OCI-LY3 (cell line): Measurements from ENCODE around the gene AGAP1.

Experiments
- H2AFZ ChIP-seq: fragments of 200-600, 300-600 bp; shearing (Covaris generic); 2 replicates; pipeline ENCODE4 v1.6.0; 2014; ENCODE audit warnings: antibody characterized with exemption, low read depth, low read length
- H3K27ac ChIP-seq: fragments of 200-600, 300-600 bp; sonication (generic); 2 replicates; pipeline ENCODE4 v1.5.1; 2014; ENCODE audit warnings: mild to moderate bottlenecking, low read length, moderate library complexity, mixed read lengths
- H3K27me3 ChIP-seq: fragments of 200-600, 300-600 bp; sonication (generic); 2 replicates; pipeline ENCODE4 v1.6.1; 2014; ENCODE audit warnings: low read depth, low read length, mixed read lengths
- H3K36me3 ChIP-seq: fragments of 200-600, 300-600 bp; sonication (generic); replicated peaks from 2 replicates; pipeline ENCODE3; 2014; ENCODE audit warnings: low read depth, low read length, mixed read lengths
- H3K4me1 ChIP-seq: fragments of 300-600, 200-600 bp; sonication (generic); 2 replicates; pipeline ENCODE4 v1.6.1; 2014; ENCODE audit warnings: low read length, mixed read lengths
- H3K4me2 ChIP-seq: fragments of 200-600, 300-600 bp; sonication (generic); 2 replicates; pipeline ENCODE4 v1.6.1; 2014; ENCODE audit warnings: low read length, mixed read lengths
- H3K4me3 ChIP-seq: fragments of 300-600, 200-600 bp; sonication (generic); 2 replicates; pipeline ENCODE4 v1.5.1; 2014; ENCODE audit warnings: antibody characterized with exemption, mild to moderate bottlenecking, low read length, moderate library complexity
- H3K79me2 ChIP-seq: fragments of 300-600, 200-600 bp; shearing (Covaris generic); 2 replicates; pipeline ENCODE4 v1.6.1; 2014; ENCODE audit warnings: mild to moderate bottlenecking, low read length, mixed read lengths
- H3K9ac ChIP-seq: fragments of 300-600, 200-600 bp; shearing (Covaris generic); 2 replicates; pipeline ENCODE4 v1.6.0; 2014; ENCODE audit warnings: mild to moderate bottlenecking, low read length, moderate library complexity
- H3K9me3 ChIP-seq: fragments of 200-600, 300-600 bp; shearing (Covaris generic); 2 replicates; pipeline ENCODE4 v1.6.1; 2014; ENCODE audit warnings: low read length, mixed read lengths; ENCODE audit not compliant: insufficient read depth
- H4K20me1 ChIP-seq: fragments of 200-600, 300-600 bp; sonication (generic); 2 replicates; pipeline ENCODE4 v1.6.1; 2016; ENCODE audit warnings: low read length, mixed read lengths; ENCODE audit not compliant: insufficient read depth
- CTCF ChIP-seq: fragments of 200-600, 300-600 bp; sonication (generic); IDR thresholded peaks from 2 replicates; pipeline ENCODE4 v1.5.1; 2014; ENCODE audit warnings: antibody characterized with exemption, low read length, low read depth
- EZH2phosphoT487 ChIP-seq: fragments of 200-600 bp; shearing (Covaris generic); IDR thresholded peaks from 2 replicates; pipeline ENCODE4 v1.6.1; 2018; ENCODE audit warnings: antibody characterized with exemption, mixed run types, low read depth

AGAP1 gene

GRCh38 chr2:235829726-235830125 is 335.9 kb downstream of the AGAP1 start:
- no peak overlapping the region for H3K4me3 ChIP-seq
- H4K20me1 ChIP-seq, result no peaks in the 10 kb centered on the region
- TF ChIP-seq CTCF, result no peak
- no peak for TF ChIP-seq EZH2phosphoT487

GRCh38 chr2:235831755-235832154 is 337.9 kb downstream of the AGAP1 start:
- H3K27me3 ChIP-seq, result no peaks in the 10 kb centered on the region
- H3K27ac ChIP-seq, result no peak overlapping the region
- no peak overlapping the region for H3K4me2 ChIP-seq
- no peaks in the 10 kb centered on the region for H3K9me3 ChIP-seq
- H3K36me3 ChIP-seq, result no peaks in the 10 kb centered on the region
- H4K20me1 ChIP-seq, result no peaks in the 10 kb centered on the region
- TF ChIP-seq CTCF (no peak), EZH2phosphoT487 (no peak)
- no peak overlapping the region for H3K4me3 ChIP-seq
- H3K4me1 ChIP-seq, result no peaks in the 10 kb centered on the region
- H3K9ac ChIP-seq, result no peak overlapping the region
- H2AFZ ChIP-seq, result no peak overlapping the region
- no peaks in the 10 kb centered on the region for H3K79me2 ChIP-seq

More at GRCh38 chr2:235829726-235830125, 335.9 kb downstream of the AGAP1 start:
- no peak overlapping the region for H3K4me2 ChIP-seq
- no peaks in the 10 kb centered on the region for H3K27me3 ChIP-seq
- no peak overlapping the region for H2AFZ ChIP-seq
- no peaks in the 10 kb centered on the region for H3K4me1 ChIP-seq
- H3K79me2 ChIP-seq, result no peaks in the 10 kb centered on the region
- H3K9me3 ChIP-seq, result no peaks in the 10 kb centered on the region
- H3K36me3 ChIP-seq, result no peaks in the 10 kb centered on the region
- no peak overlapping the region for H3K27ac ChIP-seq
- no peak overlapping the region for H3K9ac ChIP-seq

- H3K27ac ChIP-seq, result no peak overlapping the region
- no peak overlapping the region for H2AFZ ChIP-seq
- no peaks in the 10 kb centered on the region for H3K79me2 ChIP-seq
- no peaks in the 10 kb centered on the region for H3K4me1 ChIP-seq
- H3K4me3 ChIP-seq, result no peak overlapping the region
- no peaks in the 10 kb centered on the region for H3K9me3 ChIP-seq
- TF ChIP-seq CTCF (no peak), EZH2phosphoT487 (no peak)
- H3K27me3 ChIP-seq, result no peaks in the 10 kb centered on the region
- no peak overlapping the region for H3K4me2 ChIP-seq
- no peaks in the 10 kb centered on the region for H4K20me1 ChIP-seq
- no peak overlapping the region for H3K9ac ChIP-seq
- H3K36me3 ChIP-seq, result no peaks in the 10 kb centered on the region
Measured at GRCh38 chr2:235832941-235833340, 339.1 kb downstream of the AGAP1 start.

GRCh38 chr2:235833971-235834620 is 340.3 kb downstream of the AGAP1 start:
- no peaks in the 10 kb centered on the region for H3K27me3 ChIP-seq
- H3K4me1 ChIP-seq, result no peaks in the 10 kb centered on the region
- no peak overlapping the region for H3K9ac ChIP-seq
- no peaks in the 10 kb centered on the region for H3K36me3 ChIP-seq
- H3K4me2 ChIP-seq, result no peak overlapping the region
- H3K4me3 ChIP-seq, result no peak overlapping the region
- no peaks in the 10 kb centered on the region for H3K9me3 ChIP-seq
- H3K27ac ChIP-seq, result no peak overlapping the region
- no peaks in the 10 kb centered on the region for H3K79me2 ChIP-seq
- TF ChIP-seq CTCF, result no peak
- TF ChIP-seq EZH2phosphoT487, result no peak
- H4K20me1 ChIP-seq, result no peaks in the 10 kb centered on the region
- H2AFZ ChIP-seq, result no peak overlapping the region
